GM19463 (cell line): ENCODE results near the gene E2F4.

Experiments
- ATAC-seq: cut with Tn5 transposase; IDR thresholded peaks from one replicate; pipeline ENCODE4 v1.9.1; 2021; ENCODE audit warnings: mild to moderate bottlenecking, moderate library complexity; ENCODE audit not compliant: unreplicated experiment

The E2F4 gene

DNA sequence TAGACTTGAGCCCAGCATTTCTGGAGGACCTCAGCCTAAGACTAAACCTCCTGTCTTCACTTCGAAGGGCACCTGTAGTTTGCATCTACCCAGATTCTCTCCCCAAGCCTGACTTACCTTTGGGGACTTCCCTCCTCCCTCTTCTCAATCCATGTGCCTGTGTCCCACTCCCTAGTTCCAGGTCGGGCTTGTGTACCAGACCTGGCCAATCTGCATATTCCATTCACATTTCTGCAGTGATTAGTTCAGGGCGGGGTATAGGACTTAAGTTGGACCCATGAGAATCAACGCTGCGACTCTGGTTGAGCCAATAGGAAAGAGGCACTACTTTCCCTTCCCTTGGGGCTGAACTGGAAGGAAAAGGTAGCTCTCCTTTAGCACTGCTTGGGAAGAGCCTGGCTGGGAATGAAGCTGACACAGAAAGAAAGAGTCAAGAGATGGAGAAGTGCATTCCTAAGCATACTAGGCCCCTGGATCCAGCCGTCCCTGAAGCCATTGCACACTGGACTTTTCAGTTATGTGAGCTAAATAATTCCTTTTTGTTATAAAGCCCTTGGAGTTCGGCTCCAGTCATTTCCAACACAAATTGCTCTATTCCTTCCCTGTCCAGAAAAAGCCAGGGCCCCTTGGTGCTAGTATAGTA is 34.7 kb upstream of the E2F4 start:
- no peak for ATAC-seq

DNA sequence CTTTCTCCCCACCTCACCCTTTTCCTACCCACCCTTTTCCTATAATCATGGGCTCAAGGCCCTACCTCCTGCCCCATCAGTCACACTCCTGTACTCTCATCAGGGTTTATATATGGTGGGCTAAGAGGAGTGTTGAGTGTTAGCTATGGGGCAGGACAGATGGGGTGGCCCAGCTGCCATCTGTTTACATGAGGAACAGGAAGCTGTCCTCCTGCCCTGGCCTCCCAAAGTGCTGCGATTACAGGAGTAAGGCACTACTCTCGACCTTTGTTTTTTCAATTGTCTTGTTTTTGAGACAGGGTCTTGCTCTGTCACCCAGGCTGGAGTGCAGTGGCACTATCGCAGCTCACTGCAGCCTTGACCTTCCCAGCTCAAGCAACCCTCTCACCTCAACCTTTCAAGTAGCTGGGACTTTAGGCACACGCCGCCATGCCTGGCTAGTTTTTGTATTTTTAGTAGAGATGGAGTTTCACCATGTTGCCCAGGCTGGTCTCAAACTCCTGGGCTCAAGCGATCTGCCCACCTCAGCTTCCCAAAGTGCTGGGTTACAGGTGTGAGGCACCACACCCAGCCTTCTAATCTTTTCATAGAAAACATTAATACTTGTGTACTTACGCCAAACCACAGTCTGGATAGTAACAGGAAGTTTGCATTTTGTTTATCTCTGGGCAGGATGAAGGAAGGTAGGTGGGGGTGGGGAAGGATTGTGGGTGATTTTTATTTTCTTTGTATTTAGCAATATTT is 33.9 kb upstream of the E2F4 start:
- no peak for ATAC-seq

DNA sequence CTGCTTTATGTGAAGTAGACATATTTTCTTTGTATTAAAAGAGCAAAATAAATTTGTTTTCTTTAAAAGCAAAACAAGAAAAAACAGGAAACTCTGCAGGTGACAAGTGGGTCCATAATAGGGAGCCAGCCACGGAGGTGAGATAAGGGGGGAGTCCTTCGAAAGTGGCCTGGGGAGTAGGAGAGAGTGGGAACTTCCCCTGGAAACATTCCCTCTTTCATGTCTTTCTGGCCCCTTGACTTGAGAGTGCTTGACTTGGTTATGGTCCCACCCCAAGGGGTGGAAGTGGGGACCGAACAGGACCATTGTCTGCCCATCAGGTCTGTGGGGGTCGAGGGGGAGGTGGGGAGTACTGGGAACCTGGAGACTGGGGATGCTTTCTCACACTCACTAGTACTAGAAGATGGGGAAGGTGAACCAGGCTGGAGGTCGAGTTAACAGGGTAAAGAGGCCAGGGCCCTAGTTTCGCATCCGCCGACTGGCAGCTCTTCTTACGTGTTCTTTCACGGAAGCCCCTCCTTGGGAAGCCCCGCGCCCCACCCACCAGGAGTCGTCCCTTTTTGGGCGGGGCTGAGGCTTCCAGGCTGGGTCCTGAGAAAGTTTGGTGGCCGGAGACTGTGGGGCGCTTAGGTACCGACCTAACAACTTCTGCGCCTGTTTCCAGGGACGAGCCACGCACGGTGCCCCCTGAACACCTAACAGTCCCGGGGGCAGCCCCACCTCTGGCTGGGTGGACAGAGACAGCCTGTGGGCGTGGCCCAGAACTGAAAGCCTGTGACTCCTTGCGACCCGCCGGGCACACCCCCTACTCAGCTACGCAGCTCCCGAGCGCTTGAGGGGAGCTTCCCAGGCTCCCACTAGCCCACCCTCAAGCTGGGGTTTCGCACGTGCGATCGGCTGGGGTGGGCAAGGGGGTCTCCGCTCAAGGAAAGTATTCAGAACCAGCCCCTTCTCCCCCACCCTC is 33.0 kb upstream of the E2F4 start:
- peak; percentile 38 for ATAC-seq

DNA sequence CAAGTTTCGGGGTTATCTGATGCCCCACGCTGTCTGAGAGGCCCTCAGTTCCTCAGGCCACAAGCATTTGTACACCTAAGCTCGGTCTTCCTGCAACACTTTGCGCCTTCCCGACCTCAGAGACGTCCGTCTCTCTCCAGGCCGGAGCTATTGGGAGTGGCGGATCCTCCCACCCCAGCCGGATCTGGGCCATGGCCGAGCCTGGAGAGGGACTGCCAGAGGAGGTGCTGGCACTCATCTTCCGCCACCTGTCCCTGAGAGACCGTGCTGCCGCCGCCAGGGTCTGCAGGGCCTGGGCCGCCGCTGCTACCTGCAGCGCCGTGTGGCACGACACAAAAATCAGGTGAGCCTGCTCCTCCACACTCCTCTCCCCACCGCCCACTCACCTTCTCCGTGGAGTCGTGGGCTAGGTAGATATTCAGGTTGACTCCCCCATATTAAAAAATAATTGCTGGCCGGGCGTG is 30.3 kb upstream of the E2F4 start:
- ATAC-seq = no peak

DNA sequence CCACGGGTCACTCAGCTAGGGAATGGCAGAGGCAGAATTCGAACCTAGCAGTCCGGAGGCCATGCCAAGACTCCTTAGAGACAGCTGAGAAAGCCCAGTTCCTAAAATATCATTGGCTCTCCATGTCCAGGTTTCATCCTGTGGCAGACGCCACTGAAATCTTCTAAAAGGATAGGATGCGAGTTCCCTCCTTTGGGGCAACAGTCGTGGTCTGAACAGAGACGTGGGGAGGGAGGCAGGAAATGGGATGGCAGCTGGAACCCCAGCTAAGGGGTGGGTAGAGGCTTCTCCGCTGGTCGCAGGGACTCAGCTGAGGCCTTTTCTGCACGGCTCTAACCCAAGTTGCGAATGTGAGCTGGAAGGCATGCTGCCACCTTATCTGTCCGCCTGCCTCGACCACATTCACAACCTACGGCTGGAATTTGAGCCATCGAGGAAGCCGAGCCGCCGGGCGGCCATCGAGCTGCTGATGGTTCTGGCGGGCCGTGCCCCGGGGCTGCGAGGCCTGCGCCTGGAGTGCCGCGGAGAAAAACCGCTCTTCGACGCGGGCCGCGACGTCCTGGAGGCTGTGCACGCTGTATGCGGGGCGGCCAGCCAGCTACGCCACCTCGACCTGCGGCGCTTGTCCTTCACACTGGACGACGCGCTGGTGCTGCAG is 29.3 kb upstream of the E2F4 start:
- no peak for ATAC-seq

DNA sequence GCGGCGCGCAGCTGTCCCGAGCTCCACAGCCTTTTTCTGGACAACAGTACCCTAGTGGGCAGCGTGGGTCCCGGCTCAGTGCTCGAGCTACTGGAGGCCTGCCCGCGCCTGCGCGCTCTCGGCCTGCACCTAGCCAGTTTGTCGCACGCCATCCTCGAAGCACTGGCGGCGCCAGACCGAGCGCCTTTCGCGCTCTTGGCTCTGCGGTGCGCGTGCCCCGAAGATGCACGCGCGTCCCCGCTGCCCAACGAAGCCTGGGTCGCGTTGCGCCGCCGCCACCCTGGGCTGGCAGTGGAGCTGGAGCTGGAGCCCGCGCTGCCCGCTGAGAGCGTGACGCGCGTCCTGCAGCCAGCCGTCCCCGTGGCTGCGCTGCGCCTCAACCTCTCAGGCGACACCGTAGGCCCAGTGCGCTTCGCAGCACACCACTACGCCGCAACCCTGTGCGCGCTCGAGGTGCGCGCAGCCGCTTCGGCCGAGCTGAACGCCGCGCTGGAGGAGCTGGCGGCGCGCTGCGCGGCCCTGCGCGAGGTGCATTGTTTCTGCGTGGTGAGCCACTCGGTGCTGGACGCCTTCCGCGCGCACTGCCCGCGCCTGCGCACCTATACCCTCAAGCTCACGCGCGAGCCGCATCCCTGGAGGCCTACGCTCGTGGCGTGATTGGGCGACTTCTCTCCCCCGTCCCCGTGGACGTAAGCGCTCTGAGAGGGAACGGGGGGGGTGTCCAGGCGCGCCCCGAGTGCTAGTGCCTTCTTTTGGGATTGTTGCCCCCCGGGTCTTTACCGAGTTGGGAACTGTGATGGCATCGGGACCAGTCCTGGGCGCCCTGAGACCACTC is 28.6 kb upstream of the E2F4 start:
- no peak for ATAC-seq

DNA sequence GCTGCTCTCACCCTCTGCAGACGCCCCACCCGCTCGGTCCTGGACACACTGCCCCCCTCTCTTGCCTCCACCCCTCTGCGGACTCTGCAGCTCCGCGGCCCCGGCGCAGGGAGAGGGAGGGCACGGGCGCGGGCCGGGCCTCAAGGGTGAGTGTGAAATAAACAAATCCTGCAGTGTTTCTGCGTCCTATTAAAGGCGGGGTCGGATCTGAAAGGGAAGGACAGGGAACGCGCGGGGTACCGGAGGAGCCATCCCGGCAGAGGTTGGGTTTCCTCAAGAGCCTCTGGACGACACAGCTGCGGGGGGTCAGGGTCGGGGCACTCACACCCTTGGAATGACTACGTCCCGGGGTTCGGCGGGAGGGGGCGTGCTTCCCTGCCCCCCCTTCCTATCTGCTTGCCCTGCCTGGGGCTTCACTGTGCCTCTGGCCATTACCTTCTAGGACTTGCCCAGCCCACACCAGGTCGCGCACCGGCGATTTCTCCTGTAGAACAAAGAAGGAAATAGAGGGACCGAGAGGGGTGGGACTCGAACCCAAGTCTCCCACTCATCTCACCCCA is 27.9 kb upstream of the E2F4 start:
- ATAC-seq = no peak

DNA sequence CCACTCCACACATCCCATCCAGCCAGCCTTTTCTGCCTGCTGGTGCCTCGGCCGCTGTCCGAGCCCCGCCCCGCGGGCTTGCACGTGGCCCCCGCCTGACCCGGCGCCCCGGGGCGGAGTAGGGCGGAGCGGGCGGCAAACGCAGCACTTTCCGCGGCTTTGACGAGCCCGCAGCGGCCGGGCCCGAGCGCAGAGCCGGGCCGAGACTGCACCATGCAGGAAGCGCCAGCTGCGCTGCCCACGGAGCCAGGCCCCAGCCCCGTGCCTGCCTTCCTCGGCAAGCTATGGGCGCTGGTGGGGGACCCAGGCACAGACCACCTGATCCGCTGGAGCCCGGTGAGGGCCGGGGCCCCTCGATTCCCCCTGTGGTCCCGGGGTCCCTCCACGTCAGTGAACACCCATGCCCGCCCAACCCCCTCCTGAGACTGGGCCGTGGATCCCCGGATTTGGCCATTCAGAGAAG is 27.3 kb upstream of the E2F4 start, which contains the start of gene HSF4:
HSF4 (plus strand) TSS at position 147 of the 463 bp plus-strand sequence; CDS start at position 214, 67 bp downstream.
- no peak for ATAC-seq

DNA sequence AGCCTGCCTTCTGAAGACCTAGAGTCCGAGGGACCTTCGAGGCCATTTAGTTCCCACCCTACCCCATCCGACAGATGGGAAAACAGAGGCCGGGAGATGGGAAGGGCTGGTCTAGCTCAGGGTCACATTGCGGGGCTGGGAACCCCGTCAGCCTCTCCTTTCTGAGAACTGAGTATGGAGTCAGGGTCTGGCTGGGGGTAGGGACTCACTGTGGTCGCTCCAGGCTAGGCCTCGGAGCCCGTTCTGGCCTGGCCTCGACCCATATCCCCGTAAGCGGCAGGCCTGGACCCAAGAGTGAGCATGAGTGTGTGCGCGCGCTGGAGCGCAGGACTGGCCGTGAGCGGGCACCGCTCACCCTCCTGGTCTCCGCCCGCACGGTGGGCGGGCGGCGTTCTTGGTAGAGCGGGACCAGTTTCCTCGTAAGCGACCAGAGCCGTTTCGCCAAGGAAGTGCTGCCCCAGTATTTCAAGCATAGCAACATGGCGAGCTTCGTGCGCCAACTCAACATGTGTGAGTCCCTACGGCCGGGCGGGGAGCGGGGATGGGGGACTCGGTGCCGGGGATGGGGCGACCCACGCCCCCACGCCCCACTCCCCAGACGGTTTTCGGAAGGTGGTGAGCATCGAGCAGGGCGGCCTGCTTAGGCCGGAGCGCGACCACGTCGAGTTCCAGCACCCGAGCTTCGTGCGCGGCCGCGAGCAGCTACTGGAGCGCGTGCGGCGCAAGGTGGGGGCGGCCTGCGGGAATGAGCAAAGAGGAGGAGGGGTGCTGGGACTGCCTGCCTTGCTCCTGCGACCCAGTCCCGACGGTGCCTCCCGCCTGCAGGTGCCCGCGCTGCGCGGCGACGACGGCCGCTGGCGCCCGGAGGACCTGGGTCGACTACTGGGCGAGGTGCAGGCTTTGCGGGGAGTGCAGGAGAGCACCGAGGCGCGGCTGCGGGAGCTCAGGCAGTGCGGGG is 26.6 kb upstream of the E2F4 start:
- ATAC-seq = no peak

DNA sequence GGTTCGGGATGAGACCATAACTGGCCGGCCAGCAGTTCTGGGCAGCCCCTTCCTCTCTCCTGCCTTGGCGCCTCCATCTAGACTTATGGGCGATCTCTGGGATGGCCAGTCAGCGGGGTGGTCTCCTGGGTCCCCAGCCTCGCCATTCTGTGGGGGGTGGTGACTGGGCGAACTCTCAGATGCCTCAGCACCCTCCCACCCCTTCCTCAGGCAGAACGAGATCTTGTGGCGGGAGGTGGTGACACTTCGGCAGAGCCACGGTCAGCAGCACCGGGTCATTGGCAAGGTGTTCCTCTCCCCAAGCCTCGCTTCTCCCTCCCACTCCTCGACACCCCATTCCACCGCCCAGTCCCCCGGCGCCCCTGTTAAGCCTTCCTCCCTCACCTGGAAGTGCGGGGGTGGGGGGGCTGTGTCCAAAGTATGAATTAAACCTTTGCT is 25.8 kb upstream of the E2F4 start:
- no peak for ATAC-seq

DNA sequence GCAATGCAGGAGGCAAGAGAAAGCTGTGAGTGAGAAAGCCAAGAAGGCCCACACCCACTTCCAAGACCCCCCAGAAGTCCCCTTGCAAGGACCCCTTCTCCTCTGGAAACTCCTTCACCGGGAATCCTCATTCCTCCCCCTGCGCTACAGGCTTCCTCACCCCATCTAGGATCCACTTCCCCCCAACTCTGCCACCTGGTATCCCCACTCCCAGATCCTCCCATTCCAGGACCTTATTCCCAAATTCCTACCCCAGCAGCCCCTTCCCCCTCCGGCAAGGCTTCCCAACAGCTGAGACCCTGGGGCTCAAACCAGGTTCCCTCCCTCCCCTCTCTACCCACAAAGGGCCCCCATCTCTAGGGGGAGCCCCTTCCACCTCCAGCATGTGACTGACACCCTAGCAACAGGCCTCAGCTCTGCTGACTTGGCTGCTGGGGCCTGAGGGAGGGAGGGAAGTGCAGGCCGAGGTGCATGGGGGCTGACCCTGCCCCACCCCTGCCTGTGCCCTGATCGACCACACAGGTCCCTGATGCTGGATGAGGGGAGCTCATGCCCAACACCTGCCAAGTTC is 25.3 kb upstream of the E2F4 start:
- ATAC-seq = no peak

DNA sequence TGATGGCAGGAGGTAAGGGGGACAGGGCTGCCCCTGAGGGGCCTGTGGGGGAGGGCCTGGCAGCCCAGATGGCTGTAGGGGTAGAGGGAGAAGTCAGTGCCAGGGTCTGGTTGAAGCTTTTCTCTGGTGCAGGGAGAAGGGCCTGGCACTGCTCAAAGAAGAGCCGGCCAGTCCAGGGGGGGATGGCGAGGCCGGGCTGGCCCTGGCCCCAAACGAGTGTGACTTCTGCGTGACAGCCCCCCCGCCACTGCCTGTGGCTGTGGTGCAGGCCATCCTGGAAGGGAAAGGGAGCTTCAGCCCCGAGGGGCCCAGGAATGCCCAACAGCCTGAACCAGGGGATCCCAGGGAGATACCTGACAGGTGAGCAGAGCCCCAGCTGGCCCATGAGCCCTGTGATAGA is 24.4 kb upstream of the E2F4 start:
- no peak for ATAC-seq

DNA sequence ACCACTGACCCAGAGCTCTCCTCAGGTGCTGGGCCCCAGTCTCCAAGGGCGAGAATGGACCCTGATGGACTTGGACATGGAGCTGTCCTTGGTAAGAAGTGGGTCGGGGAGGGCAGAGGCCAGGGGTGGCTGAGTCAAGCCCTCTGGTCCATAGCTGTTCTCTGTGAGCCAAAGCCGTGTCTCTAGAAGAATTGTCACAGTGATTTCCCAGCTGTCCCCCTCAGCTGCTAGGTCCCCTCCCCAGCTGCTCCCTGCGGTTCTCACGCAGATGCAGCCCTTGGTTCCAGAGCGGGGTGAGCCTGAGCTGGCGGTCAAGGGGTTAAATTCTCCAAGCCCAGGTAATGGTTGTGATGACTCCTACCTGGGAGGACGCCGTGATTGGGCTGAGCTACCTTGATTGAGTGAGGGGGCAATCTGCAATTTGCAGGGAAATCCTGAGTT is 22.9 kb upstream of the E2F4 start:
- ATAC-seq = no peak

DNA sequence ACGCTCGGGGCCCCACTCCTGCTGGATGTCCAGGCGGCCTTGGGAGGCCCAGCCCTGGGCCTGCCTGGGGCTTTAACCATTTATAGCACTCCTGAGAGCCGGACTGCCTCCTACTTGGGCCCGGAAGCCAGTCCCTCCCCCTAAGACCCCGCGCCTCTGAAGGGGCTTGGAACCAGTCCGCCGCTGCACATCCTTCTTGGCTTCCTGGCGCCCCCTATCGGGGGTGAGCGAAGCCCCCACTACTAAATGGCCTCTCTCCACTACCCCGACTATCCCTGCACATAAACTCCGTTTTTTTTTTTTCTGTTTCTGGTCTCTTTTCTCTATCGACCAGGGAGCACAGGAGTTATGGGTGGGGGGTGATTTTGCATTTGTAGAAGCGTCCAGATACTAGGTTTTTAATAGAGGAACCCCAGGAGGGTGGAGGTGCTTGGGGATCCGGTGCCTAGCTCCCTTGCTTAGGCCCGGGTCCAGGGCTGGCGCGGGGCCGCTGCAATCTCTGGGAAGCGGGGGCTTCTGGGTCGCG is 22.2 kb upstream of the E2F4 start:
- ATAC-seq = no peak

DNA sequence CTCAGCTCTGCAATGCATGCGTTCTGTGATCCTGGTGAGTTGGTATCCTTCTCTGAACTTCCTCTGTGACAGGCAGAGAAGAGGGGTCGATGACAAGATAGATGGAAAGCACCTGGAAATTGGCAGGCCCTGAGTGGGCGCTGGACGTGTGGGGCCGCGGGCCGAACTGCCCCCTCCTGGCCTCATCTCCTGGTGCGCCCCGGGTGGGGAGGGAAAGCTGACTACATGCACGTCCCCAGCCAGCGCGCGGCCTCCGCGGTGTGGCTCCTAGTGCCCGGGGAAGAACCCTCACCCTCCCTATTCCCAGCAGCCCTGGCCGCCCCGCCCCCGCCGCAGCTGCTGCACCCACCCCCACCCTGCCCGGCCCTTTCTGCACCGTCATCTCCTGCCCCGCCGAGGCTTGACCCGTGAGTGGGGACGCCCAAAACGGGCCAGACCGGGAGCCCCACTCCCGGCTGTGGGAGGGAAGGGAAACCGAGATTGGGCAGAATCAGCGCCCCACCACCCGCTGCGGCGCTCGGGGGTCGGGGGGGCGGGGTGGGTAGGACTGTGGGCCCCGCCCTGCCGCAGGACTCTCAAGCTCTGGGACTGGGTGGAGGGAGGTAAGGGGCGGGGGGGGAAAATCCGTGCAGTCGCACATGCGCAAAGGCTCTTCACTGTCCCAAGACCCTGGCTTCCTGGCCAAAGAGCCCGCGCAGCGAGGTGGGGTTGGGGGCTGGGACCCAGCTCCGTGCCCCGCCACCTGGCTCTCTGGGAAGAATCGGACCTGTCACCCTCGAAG is 21.6 kb upstream of the E2F4 start, which contains the start of gene NOL3:
NOL3 (plus strand) TSS at position 371 of the 781 bp plus-strand sequence.
- peak; percentile 48 for ATAC-seq

DNA sequence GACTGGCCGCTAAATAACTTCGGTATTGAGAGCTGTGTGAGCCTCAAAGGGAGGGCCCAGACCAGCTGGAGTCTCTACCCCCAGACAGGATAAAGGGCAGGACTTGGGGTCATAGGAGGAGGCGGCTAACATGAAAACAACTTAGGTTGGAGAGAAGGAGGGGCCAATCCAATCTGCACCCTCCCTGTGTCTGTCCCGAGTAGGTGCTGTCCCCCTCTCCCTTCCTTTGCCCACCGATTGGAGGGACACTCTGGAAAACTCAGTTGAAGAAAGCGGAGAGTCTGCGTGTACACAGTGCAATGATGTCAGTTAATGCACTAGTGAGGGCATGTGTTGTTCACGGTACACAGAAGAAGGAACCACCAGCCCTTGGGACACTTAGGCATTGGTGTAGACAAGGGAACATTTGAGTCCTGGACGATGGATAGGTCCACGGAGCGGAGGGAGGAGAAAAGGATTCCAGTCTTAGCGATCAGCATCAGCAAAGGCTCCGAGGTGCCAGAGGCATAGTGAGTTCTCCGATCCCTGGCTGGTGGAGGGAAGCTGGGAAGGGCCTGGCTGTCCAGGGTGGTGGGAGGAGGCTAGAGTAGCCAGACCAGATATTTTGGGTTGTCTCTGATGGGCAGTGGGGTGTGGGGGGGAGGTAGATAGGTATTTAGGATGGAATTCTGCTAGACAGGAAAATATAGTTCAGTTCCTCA is 20.9 kb upstream of the E2F4 start:
- ATAC-seq = peak; percentile 5
